GM21423 (cell line): ENCODE measurements around the gene DNAJC18.
"Not testable (repeated sequence)": the region's sequence is repeated elsewhere in the genome, so short reads cannot be mapped to it uniquely, and the experiment has no call there.

Experiments
- ATAC-seq: cut with Tn5 transposase; IDR thresholded peaks from one replicate; pipeline ENCODE4 v1.9.1; 2021; ENCODE audit warnings: mild to moderate bottlenecking, moderate library complexity; ENCODE audit not compliant: unreplicated experiment

DNAJC18 gene

DNA sequence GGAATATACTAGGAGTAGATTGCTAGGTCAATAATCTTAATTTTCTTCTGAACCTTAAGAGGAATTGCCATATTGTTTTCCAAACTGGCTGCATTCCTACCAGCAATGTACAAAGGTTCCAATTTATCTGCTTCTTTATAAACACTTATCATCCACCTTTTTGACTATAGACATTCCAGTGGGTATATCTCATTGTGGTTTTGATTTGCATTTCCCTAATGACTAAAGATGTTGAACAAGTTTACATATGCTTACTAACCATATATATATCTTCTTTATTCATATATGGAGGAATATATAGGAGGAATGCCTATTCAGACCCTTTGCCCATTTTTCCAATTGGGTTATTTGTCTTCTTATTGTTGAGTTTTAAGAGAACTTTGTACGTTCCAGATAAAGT lies 7.6 kb downstream of the DNAJC18 start:
- ATAC-seq: no peak

DNA sequence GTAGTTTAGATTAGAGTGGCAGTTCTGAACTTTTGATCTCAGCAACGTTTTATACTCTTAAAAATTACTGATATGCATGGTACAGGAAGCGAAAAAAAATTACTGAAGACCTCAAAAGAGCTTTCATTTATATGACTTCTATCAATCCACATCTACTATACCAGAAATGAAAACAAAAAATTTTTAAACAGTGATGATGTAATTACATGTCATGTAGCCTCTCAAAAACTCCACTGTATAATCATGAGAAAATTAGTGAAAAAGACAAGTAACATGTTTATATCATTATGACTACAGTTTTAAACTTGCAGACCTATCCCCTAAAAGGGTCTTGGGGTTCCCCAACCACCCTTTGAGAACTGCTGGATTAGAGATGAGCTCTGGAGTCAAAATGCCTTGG lies 9.3 kb downstream of the DNAJC18 start:
- ATAC-seq: no peak

DNA sequence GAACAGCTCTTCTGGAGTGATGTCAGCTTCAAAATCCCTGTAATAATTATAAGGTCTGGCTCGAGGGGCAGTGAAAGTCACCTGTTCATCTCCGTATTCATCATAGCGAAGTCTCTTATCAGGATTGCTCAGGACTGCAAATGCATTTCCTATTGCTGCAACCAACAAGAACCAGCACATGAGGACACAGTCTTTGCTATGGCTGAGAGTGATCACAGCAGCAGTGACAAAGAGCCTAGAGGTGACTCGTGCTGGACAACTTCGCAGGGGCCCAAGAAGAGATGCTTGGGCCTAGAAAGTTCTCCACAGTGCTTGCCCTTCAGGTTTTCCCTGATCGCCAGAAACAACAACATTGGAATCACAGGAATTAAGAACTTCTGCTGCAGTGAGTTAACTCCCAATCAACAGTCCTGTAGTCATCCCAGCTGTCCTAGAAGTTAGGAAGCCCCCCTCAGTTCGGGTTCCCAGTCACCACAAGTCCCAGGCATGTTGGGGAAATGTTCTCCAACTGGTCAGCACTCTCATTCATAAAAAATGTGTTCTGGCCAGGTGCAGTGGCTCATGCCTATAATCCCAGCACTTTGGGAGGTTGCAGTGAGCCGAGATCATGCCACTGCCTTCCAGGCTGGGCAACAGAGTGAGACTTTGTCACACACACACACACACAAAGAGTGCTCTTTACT lies 13.0 kb downstream of the DNAJC18 start:
- ATAC-seq: no peak

DNA sequence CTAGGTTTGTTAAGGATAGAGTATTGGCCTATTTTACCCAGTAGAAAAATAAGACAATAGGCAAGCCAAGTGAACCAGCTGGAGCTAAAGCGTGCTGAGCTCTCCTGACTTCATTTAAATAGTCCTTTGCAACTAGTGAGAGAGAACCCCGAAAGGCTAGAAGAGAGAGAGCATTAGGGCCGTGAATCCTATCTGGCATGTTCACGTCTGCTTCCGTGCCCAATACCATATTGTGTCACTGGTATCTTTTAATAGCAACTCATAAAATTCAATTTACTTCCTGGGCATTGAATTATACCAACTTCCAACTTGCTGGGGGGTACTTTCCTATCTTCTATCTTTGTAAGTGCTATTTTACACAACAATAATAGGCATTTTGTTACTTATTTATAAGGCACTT lies 13.8 kb downstream of the DNAJC18 start:
- no peak for ATAC-seq

DNA sequence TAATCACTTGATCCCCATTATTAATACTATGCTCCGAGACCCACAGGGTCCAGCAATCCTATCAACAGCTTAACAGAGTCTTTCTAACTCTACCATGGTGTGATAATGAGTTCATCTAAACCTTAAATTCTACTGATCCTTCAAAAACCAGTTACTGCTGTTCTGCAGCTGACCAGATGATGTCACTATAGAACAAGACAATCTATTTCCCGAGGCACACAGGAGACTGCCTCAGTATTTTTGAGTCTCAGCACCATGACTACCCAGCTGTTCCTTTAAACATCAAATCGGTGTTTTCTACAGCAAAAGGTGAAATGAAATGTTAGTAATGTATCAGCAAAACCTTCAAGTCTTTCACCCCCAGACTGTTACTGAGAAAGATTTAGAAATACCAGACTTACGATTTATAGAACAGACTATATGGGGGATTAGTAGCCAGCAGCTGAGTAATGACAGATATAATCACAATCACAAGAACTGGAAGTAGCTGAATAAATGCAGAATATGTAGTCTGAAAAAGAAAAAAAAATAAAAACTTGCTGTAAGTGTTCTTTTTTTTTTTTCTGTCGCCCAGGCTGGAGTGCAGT lies 16.9 kb downstream of the DNAJC18 start:
- peak; percentile 60 for ATAC-seq

DNA sequence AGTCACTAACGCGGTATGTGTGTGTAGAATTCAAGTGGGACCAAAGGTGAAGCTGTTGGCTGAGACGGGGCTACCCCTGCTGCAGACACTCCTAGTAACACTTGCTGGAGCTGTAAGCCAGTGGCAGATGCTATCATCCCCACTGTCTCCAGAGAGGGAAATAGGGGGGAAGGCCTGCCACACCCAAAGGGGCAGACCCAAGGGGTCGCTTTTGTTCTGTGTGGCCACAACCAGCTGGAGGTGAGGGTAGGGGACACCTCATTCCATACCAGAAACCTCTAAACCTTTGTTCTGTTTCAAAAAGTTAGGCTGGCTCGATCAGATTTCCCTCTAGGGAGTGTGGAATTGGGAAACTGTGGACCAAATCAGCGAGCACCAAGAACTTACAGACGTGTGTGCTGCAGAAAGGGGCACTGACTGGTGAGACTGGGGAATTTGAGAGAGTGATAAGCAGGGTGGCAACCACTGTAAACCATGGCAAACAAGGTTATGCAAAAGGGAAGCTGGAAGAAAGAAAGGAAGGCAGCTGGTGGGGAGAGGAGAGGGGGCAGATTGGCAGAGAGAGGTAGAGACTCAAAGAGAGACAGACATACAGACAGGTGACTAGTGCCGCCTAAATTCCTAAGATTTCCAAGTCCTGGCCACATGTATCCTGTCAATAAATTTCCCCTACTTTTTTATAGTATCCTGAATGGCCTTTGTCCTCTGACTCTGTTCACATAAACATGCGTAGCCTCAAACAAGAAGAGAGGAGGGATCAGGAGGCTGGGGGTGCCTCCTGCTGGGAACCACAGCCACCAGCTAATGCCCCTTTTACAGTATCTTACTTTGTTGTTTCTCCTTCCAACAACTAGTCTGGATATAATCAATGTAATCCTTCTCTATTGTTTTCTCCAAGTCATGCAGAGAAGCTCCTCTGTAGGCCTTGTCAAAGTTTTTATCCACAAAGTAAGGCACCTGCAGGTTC lies 19.8 kb downstream of the DNAJC18 start:
- ATAC-seq: no peak

DNA sequence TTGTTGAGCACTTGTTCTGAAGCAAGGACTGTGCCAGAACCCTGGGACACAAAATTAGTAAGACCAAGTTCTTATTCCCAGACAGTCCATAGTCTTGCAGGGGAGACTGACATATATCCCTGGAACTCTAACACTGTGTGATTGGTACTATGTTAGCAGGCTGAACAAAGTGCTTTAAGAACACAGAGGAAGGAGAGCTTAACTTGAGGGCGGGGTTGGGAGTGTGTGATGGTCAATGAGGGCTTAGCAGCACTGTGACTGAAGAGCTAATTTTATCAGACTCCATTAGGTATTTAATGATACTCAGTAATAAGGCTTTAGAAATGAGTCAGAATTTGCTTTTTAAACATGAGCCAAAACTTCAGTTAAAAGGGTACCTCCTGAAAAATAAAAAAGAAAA lies 20.5 kb downstream of the DNAJC18 start:
- ATAC-seq: no peak

DNA sequence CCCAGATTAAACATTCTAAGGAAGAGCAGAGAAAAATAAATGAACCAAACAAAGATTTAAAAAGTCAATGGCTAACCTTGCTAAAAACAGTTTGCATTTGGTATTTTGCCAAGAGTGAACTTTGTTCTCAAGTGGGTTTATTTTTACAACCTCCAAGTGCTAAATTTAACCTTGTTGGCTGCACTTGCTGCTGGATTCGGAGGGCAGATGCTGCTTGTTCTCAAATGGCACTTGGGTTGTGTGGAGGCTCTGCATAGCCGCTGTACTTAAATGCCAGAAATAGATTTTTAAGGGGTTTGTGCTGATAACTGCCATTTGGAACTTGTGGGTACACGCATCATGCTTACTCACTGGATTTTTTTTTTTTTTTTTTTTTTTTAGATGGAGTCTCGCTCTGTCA lies 22.1 kb downstream of the DNAJC18 start:
- no peak for ATAC-seq

DNA sequence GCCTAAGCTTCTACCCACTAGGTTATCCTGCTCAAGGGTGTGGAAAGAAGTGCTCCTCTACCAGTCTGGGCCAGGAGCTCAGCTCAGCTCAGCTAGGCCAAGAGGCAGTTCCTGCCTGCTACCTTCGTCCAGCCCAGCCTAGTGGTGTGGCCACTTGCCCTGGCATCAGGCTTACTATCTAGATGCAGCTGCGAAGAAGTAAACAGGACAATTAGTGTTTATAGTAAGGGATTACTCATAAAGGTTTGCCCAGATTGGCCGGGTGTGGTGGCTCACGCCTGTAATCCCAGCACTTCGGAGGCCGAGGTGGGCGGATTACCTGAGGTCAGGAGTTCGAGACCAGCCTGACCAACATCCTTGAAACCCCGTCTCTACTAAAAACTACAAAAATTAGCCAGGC lies 22.7 kb downstream of the DNAJC18 start:
- no peak for ATAC-seq

DNA sequence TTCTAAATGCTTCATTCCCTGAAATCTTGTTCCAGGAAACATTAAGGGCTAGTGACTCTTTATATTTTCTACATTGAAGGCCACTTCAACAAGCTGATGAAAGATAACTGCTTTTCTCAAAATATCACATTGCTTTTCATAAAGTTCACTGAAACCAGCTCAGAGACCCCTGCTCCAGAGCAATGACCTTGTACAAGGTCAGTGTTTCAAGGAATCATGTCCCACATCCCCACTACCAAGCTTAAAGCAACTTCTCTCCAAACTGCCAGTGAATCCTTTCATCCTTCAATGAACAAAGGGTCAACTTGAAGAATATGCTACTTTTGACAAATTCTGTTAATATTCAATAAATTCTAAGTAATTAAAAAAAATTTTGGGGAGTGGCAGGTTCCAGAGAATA lies 23.5 kb downstream of the DNAJC18 start:
- ATAC-seq: no peak

DNA sequence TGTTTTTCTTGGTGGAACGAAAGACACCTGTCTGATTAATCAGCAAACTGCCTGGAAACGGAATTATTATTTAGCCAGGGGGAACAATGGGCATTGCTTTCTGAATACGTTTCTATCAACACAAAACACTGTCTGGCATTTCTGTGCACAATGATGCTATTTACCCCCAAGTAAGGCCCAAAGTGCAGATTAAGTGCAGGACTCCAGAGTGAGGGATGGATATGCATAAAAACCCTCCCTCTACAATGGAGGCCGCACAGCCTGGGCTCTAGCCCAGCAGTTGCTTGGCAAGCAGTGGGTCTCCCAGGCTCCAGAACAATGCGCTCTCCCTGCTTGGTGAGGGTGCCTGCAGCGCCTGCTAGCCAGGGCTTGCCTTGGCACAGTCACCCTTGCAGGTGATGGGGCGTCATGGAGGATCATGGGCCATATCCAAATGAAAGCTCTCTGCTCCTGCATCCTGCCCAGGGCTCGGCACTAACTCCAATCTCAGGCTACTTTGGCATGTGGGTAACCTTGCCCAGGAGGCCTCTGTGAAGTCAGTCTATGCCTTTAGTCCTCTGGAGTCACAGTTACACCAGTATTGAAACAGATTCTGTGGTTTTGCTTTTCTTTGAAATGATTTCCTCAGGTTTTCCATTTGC lies 24.0 kb downstream of the DNAJC18 start:
- ATAC-seq: no peak

DNA sequence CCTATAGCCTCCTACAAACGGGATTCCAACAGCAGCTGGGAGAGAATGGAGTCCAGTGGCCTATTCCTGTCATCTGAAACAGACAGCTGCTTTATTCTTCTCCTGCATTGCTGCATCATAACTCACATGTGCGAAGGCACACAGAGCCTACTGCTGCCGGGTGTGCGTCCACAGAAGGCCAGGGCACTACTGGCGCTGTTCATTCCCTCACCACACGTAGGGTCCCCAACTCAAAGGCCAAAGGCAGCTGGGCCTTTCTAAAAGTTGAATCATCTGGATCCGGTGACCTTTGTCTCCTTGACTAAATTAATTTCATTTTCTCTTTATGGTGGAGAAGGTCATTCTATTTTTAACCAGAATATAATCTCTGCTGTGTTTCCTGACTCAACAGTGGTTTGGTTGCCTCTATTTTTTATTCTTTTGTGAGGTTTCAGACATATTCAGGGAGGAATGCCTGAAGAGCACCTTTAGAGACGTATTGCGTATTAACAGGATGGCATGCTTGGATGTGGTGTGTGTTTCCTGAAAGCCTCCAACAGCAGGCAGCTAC lies 24.7 kb downstream of the DNAJC18 start:
- no peak for ATAC-seq

DNA sequence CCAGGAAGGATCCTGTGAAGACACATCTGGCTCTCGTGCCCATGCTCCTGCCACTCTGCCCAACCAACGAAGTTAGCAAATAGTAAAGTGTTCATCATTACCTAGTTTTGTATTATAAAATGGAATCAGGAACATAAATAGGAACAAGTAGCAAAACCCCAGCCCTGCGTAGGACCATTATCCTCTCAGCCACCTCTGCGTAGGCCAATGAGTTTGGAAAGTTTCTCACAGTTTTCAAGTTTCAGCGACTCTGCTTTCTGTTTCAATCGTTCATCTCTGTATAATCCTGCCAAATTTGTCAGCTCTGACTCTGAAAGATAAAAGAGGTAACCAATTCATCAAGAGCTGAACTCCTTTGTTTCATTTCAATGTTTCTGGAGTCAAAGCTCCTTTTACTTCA lies 25.4 kb downstream of the DNAJC18 start:
- ATAC-seq: no peak

DNA sequence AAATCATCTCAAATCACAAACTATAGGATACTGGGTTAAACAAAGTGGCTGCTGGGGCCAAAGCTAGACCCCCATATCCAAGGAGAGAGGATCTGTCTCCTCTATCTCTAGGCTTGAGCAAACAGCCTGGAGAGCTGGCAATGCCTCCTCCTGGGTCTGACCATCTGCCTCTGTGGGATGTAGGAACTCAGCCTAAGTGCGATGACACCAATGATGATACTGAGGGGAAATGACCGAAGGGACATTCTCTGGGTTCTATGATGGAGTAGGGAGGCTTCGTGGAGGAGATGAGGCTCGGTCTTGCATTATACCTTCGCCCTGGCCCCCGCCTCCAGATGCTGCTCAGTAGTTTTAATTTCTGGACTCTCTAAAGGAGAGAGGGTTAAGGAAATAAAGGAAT lies 26.2 kb downstream of the DNAJC18 start:
- no peak for ATAC-seq

DNA sequence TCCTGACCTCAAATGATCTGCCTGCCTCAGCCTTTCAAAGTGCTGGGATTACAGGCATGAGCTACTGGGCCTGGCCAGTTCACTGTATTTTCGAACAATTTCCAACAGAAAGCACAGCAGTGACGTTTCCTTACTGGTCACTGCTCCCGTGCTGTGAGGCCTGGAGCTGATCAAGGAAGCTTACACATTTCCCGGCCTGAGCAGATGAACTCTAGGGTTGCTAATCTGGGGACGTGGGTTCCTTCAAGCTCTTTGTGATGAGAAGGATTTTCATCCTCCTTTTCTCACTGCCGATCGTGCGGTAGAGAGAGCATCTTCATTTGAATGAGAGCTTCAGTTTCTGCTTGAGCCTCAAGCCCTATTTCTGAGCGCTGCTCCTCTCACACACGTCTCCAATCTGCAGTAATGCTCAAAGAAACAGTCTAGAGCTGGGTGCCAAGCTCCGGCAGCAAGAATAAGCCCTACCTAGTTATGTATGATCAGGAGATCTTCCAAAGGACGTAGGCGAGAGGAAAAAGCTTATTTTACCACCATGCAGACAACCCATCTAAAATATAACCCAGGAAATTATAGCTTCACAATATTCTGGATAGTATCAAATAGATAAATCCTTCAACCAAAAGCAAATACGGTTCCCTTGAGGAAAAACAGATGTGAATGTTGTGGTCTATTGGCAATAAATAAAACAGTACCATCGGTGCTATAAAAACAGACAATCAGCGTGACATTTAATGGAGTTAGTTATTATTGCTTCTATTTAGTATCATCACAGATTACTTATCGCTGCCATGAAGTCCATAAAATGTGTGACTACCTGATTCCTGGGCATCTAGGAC lies 28.1 kb downstream of the DNAJC18 start:
- ATAC-seq: no peak

DNA sequence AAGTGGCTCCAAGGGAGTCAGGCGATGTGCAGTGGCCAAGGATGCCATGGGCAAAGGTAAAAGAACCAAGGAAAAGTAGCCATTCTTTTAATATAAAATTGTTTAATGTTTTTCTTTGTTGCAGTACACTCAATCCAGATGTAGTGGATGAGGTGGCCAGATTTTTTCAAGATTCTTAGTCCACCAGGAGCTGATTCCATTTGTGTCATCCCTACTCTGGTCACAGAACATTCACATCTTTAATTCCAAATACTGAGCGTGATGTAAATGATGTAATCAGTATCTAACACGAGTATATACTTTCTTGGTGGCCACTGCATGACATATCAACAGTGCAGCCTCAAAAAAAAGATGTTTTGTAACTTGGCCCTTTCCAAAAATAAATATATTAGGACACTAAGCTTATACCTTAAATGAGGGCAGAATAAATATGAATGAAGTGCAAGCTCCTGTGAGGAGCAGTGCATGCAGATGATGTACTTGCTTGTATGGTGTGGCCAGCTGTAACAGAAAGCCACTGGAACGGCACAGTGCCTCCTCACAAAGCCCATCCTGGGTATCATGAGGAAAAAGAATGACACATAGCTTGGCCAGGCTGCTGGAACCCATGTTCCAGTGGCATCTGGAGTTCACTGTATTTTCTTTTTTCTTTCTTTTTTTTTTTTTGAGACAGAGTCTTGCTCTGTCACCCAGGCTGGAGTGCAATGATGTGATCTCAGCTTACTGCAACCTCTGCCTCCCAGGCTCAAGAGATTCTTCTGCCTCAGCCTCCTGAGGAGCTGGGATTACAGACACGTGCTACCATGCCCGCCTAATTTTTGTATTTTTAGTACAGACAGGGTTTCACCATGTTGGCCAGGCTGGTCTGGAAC lies 29.0 kb downstream of the DNAJC18 start:
- ATAC-seq: no peak

DNA sequence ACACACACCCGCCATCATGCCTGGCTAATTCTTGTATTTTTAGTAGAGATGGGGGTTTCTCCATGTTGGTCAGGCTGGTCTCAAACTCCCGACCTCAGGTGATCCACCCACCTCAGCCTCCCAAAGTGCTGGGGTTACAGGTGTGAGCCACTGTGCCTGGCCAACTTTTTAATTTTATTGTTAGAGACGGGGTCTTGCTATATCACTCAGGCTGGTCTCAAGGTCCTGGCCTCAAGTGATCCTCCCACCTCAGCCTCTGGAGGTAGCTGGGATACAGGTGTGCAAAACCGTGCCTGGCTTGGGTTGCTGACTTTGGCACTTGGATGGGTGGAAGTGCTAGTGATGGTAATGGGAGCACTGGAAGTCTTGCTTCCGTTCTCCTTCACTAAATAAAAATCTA lies 30.2 kb downstream of the DNAJC18 start:
- ATAC-seq: not testable (repeated sequence)

DNA sequence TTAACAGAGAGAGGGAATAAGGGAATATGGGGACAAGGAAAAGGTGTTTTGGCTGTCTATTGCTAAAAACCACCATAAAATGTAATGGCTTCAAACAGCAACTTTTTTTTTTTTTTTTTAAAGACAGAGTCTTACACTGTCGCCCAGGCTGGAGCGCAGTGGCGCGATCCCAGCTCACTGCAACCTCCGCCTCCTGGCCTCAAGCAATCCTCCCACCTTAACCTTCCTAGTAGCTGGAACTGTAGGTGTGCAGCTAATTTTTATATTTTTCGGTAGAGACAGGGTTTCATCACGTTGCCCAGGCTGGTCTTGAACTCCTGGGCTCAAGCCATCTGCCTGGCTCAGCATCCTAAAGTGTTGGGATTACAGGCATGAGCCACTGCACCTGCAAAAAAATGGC lies 31.1 kb downstream of the DNAJC18 start:
- ATAC-seq: no peak

DNA sequence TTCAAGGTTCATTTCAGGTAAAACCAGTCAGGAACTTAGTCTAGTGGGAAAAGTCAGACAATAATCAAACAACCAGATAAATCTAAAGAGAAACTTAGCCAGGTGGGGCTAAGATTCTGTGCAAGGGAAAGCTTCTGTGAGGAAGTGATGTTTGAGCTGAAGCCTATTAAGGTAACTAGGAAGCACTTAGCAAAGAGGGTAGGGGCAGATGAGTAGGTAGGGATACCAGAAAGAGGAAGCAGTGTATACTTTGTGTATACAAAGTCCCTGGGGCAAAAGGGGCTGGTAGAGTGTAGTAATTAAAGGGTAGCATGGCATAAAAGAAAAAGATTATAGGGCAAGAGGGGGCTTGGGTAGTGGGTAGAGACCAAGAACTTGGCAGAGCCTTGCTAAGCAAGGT lies 31.8 kb downstream of the DNAJC18 start:
- ATAC-seq: no peak
